Pons (tissue), 1 donor: ENCODE data around the gene KCNG2.

Source experiments
- DNase-seq: peaks from one replicate; pipeline ENCODE4 v3.0.0-alpha.2; 2016; ENCODE audit warnings: low spot score

Gene KCNG2

DNA sequence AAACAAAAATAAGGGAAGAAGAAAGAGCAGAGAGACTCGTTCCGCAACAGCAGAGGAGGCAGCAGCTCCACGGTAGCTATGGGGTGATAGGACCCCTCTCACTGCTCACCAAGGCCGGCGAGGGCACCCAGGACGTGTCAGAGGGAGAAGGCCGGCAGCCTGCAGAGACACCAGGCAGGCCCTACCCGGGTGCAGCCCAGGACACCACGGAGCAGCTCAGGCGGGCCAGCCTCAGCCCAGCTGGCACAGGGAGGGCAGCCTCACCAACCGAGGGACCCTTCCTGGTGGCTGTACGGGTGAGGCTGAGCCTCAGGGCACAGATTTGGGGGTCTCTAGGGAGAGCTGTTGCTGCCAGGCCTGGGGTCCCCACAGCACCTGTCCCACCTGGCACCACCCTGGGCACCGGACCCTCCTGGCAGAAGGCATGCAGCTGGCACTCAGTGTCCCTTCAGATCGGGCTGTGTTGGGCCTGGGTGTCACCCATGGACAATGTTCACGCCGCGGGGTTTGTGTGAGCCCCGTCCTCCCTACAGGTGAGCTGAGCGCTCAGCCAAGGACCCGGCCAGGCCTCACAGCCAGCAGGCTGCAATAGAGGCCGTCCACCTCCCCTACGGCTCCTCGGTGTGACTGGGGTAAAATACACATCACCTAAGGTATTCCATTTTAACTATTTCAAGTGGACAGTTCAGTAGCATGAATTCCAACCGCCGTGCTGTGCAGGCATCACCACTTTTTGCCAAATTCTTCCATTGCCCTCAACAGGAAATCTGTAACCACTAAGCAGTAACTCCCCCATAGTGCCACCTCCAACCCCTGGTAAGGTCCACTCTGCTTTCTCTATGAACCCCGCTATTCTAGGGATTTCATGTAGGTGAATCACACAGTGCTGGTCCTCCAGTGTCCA lies 21.6 kb downstream of the KCNG2 start:
- DNase-seq: no peak

DNA sequence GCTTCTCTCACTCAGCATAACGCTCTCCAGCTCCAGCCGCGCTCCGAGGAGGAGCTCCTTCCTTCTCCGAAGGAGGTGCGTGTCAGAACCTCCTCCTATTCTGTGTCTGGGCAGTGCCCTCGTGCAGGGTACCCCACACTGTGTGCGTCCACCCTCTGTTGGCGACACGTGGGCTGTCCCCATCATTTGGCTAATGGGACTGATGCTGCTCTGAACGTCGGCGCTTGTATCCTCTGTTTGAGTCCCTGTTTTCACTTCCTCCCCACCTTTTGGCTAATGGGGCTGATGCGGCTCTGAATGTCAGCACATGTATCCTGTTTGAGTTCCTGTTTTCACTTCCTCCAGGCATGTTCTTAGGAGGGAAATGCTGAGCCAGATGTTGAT lies 22.2 kb downstream of the KCNG2 start:
- peak; percentile 82 for DNase-seq

DNA sequence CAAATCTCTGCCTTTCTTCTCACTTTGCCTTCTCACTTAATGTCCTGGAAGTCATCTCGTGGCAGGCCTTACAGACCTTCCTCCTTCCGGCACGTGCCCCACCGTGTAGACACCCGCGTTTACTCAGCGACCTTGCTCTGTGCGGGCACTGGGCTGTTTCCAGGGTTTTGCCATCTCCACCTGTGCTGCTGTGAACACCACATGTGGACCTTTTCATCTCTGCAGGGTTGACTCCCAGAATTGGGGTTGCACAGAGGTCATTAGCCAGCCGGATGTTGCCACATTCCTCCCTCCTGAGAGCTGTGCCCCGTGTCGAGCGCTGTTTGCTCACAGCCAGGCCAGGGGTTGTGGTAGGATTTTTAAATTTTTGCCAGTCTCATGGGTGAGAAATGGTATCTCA lies 25.4 kb downstream of the KCNG2 start:
- no peak for DNase-seq

DNA sequence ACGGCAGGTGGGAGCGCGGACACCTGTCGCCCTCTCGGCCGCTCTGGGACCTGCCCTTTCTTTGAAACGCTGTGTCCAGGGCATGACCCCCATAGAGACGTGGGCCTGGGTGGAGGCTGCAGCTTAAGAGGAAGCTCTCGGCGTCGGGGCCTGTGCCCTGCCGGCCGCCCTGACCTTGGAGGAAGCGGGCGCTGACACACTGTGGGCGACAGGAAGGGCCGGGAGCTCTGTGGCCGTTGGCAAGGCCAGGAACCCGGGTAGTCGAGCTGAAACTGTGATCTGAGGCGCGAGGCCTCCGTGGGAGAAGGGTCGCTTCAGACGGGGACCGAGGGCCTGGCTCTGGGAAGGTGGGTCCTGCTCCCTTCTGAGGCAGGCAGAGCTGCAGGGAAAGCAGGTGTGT lies 28.2 kb downstream of the KCNG2 start:
- DNase-seq: no peak

DNA sequence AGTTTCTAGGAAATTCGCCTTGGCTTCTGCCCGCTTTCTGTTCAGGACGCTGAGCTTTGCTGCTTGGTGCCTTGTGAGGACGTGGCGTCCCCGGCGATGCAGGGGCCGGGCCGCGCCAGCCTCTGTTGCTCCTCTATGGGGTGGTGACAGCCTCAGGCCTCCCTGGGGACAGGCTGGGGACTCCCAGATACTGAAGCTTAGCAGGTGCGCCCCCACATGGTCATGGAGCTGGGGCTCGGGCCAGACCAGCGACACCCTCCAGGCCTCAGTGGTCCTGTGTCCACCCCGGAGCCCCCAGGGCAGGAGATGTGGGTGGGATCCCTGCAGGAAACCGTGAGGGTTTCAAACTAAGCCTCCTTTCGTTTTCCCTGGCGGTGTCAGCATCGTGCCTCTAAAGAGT lies 29.2 kb downstream of the KCNG2 start:
- DNase-seq: no peak

DNA sequence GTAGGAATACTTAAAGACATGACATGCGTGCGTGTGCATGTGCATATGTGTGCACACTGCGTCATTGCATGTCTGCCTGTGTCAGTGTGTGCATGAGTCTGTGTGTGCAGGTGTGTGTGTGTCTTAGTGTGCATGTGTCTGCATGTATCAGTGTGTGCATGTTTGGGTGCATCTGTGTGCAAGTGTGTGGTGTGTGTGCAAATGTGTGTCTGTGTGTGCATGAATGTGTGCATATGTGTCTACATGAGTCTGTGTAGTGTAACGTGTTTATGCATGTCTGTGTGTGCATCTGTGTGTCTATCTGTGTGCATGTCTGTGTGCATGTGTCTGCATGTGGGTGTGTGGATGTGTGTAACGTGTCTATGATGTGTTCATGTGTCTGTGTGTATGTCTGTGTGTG lies 30.5 kb downstream of the KCNG2 start:
- DNase-seq: no peak

DNA sequence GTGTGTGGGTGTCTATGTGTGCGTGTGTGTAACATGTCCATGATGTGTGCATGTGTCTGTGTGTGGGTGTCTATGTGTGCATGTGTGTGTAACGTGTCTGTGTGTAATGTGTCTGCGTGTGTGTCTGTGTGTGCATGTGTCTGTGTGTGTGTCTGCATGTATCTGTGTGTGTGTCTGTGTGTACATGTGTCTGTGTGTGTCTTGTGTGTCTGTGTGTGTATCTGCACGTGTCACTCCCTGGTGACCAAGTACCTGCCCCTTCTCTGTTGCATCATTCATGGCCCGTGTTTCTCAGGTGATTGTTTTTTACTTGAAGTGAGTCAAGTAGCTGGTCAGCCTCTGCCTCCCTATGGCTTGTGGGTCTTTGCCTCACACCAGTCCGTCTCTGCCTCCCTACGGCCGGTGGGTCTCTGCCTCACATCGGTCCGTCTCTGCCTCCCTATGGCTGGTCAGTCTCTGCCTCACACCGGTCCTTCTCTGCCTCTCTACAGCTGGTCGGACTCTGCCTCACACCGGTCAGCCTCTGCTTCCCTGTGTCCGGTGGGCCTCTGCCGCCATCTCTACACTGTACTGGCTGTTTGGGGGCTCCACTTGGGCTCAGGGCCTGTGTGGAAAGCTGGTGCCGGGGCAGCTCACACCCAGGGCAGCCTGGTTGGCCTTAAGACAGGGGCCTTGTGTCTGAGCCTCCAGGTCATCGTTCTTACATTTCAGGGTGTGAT lies 31.6 kb downstream of the KCNG2 start:
- no peak for DNase-seq

DNA sequence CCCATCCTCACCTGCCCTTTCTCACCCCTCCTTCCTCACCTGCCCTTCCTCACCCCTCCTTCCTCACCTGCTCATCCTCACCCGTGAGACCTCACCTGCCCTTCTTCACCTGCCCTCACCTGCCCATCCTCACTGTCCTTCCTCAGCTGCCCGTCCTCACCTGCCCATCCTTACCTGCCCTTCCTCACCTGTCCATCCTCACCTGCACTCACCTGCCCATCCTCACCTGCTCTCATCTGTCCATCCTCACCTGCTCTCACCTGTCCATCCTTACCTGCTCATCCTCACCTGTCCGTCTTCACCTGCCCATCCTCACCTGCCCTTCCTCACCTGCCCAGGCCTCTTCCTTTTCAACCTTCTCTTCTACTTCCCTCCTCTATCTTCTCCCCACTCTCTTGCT lies 34.4 kb downstream of the KCNG2 start:
- DNase-seq: no peak

DNA sequence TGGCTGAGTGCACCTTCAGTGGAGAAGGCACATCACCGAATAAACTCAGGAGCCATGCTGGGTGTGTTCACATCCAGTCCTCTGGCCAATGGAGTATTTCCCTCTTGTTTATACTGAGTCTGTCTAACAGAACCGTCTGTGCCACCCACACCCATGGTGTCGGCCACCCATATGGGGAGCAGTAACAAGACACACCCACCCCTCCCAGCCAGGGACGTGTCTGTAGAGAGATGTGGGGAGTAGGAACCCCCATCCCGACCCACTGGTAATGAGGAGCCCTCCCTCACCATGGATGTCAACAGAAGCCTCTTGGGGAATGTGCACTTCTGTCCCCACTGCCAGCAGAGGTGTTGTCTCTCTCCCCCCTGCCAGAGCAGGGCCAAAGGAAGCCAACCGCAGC lies 37.1 kb downstream of the KCNG2 start:
- DNase-seq: no peak

DNA sequence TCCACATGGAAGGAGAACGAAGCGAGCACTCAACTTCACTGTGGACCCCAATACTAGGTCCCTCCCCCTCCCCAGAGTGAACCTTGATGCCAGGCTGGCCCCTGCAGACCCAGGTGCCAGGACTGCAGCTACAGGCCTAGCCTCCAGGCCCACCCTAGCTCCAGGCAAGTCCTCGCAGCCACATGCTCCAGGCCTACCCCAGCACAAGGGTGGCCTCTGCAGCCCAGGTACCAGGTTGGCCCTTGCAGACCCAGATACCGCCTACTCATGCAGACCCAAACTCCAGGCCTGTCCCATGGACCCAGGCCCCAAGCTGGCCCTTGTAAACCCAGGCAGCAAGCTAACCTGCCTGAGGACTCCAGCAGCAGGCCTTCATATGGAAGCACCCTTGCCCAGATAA lies 44.2 kb downstream of the KCNG2 start:
- no peak for DNase-seq

DNA sequence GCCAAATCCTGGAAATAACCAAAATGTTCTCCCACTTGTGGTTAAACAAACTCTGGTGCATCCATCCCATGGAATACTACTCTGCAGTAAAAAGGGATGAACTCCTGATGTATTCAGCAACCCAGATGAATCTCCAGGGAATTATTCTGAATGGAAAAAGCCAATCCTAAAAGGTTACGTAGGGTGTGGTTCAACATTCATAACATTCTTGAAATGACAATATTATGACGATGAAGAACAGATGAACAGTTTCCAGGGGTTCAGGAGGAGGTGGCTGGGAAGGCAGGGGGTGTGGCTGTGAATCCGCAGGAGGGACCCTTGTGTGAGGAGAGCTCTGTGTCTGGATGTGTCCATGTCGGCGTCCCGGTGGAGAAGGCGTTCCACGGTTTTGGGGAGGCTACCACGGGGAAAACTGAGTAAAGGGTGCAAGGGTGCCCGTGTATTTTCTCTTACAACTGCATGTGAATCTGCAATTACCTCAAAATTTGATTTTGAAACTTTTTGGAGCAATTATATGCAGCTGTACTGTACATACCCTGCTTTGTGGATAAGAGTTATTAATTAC lies 47.3 kb downstream of the KCNG2 start:
- no peak for DNase-seq

DNA sequence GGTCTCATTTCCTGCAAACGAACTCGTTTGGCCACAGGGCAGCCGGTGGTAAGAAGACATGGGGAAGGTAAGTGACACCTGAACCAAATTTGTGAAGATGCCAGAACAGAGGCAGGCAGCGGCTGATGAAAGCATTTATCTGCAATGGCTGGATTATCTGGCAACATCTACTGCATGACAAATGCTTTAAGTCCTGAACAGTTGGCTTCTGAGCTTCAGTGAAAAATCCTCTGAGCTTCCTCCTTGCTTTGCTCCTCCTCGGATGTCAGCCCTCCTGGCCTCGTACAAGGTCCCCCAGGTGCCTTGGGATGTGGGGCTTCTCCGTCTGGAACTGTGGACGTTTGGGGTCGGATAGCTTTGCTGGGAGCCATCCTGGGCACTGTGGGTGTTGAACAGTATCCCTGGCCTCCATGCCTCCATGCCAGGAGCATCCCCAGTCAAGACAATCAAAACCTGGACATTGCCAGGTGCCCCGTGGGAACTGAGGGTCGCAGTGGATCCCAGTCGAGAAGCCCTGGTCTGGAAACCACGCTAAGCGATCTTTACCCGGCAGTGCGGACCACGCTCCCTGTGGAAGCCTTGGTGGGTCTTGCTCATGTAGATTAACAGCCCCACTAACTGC lies 49.3 kb downstream of the KCNG2 start:
- DNase-seq: no peak

DNA sequence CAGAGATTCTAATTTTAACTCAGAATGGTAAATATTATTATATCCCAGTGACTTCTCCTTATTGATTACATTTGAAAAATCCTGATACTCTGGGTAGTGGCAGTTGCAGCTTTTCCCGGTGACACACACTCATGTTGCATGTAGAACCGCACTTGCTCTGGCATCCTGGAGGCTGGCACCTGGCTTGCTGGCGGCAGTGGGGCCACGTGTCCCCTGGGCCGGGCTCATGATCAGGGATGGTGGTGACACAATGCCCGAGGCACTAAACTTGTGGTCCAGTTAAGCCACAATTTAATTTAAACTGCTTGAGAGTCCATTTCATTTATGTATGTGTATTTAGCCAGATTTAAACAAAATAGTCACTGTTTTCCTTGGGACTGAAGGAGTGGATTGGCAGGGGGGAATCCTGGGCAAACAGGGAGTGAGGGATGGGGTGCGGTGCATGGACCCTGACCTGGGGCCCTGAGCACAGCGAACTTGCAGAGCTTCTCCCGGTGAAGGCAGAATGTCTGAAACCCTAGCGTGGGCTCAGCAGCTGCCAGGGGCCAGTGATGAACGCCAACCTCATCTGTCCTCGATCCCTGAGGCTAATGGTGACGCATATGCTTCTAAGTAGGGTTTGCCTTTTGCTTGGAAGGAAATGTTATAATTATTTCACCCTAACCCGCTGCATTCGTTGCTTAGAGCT lies 50.0 kb downstream of the KCNG2 start:
- DNase-seq: no peak

DNA sequence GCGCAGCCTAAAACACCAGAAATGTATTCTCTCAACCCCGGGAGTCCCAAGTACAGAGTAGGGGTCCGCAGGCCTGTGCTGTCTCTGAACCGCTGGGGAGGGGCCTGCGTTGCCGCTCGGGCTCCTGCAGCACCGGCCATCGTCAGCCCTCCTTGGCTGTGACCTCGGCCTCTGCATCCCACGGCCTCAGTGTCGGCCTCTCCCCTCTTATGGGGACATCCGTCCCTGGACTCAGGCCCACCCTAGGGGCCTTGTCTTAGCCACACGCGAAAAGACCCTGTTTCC lies 50.5 kb downstream of the KCNG2 start:
- no peak for DNase-seq

DNA sequence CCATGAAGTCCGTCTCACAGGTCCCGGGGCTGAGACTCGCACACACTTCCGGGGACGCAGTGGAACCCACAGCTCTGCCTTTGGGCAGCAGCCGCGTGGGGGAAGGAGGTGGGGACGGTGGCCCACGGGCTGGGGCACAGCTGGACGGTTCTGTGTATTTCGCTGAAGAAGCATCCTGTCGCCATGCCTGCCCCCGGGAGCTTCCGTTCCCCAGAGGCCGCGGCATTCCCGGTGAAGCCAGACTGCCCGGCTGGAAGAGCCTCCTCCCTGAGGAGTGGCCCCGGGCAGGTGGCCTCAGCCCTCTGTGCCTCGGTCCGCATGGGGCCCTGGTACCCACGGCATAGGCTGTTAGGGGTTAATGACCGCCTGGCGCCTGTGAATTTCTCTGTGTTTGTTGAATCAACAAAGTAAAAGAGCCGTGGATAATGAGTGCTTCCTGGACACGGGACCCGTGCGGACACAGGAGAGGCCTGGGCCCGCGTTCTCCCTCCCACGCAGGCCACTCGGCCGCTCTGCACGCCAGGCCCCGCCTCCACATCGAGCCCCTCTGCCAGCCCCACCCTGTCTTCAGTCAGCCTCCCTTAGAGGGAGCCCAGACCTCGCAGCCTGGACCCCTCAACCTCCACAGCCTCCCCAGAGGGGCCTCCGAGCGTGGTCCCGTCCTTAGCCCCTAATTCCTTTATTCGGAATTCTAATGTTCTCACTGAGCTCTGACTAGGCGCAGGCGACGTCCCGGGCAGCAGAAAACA lies 51.0 kb downstream of the KCNG2 start:
- no peak for DNase-seq

DNA sequence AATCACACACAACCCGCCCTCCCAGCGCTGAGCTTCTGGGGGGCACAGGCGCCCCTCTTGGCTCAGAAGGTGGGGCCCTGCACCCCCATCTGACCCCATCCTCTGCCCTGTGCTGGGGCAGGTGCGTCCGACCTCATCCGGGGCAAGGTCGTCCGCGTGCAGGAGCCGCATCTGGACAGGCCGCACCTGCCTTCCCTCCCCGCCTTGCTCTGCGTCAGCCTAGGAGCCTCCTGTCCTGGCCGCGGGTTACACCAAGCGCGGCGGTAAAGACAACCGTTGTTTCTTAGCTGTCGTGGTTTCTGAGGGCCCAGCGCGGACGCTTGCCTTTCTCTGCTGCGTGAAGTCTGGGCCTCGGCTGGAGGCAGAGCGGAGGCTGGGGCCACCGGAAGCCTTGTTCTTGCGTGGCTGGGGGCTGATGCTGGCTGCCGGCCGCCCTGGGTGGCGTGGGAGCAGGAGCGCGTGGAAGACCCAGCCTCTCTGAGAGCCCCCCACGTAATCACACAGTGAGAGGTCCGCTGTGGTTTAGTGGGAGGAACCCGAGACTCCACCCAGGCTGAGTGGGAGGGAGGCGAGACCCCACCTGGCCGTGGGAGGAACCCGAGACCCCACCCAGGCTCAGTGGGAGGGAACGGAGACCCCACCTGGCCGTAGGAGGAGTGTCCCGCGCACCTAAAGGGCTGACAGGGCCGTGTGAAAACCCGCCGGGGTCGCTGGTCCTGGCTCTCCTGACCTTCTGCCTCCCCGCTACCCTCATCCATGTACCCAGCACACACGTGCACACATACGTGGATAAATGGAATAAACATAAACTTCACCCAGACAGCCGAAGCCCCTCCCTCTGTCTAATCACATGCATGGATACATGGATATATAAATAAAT lies 51.8 kb downstream of the KCNG2 start:
- no peak for DNase-seq

DNA sequence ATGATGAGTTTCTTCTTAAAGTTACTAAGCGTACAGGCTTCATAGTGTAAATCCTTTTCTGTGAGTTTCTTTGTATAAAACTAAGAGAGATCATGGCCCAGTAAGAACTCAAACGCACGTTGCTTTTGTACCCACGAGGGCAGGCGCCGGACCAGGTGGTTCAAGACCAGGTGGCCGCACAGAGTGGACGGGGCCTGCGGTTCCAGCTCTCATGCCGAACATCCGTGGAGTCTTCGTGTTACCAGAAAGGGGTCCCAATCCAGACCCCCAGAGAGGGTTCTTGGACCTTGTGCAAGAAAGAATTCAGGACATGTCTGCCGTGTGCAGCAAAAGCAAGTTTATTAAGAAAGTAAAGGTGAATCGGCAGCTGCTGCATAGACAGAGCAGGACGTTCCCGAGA lies 53.0 kb downstream of the KCNG2 start:
- no peak for DNase-seq

DNA sequence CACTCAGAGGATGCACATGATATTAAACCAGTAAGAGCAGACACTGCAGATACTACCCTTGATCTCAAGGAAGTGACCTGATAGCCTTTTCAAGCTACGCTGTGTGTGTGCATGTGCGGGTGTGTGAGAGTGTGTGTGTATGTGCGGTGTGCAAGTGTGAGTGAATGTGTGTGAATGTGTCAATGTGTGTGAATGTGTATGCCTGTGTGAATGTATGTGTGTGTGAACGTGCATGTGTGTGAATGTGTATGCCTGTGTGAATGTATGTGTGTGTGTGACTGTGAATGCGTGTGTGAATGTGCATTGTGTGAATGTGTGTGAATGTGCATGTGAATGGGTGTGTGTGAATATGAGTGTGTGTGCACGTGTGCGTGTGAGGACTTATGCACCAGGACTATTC lies 53.8 kb downstream of the KCNG2 start:
- DNase-seq: no peak

DNA sequence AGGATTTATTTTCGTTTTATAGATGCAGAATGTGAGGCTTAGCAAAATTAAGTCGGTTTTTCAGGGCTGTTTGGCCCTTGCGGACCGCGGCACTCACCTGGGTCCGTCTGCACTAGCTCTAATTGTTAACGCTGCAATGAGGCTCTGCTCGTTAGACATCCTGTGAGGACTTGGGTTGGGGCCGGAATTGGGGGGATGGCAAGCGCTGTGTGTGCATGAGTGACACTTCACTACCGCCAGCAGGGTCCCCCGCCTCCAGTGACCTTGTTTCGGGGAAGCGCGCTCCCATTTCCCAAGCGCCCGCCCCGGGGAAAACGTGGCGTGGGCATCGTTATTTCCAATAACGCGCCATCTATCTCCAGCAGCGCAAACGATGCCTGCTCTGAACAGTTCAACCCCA lies 54.2 kb downstream of the KCNG2 start:
- DNase-seq: no peak

DNA sequence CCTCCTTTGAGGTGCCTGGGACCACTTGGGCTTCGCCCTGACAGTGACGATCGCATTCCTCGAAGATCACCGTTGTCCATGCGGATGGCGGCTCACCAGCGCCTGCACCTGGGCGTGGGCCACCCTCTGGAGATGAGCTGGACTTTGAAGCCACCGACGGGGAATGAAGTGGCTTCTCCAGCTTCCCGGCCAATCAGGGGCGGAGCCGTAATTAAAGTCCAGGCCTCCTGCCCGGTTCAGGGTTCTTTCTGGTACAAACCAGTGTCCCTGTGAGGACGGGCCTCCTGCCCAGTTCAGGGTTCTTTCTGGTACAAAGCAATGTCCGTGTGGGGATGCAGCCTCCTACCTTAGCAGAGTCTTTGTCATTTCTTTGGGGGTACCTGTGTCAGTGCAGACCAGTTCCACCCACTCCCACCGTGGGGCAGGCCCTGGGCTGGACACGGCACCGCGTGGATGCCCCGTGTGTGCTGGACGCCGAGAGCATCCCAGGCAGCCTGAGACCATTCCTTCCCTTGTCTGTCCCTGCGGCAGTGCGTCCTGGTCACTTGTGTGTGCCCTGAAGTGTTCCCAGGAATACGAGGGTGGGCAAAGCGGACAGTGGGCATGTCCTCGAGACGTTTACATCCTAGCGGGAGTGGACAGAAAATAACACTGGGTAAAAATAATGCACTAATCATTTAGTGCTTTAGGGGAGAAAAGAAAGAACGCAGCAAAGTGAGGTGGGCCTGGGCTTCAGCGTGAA lies 55.0 kb downstream of the KCNG2 start:
- no peak for DNase-seq
